ENCODE data around the gene CER1. TPM values are rescaled to one million over a fixed set of nuclear protein-coding genes. Genes with fewer than 3 reads are reported as not detected.

The CER1 gene
- total RNA-seq, 1 experiment from 2014 or later: not detected

GRCh38 chr9:14690948-14691730 lies 31.4 kb downstream of the CER1 start:
- Histone ChIP-seq H3K9me2 (replicated peaks; ENCODE audit: low read length) (no peaks in the 10 kb centered on the region), H3F3A (ENCODE audit: low read length, unreplicated experiment) (no peaks in the 10 kb centered on the region), H3K4me1 (ENCODE audit: insufficient read depth, low read length) (peaks cover 40% of the 10 kb centered on the region), H3K36me3 (ENCODE audit: low read depth, low read length) (peaks cover 14% of the 10 kb centered on the region), H3K9ac (ENCODE audit: low read length) (peak overlapping the region; percentile 58; the same call in 1 of the 2 replicates), H3K27me3 (ENCODE audit: low read length) (no peaks in the 10 kb centered on the region), H3K4me2 (ENCODE audit: low read length) (peak overlapping the region; percentile 83), H3K4me3 (ENCODE audit: low read length) (peak overlapping the region; percentile 88), H3K9me3 (ENCODE audit: low read length) (no peaks in the 10 kb centered on the region), H3K27ac (ENCODE audit: low read length) (peak overlapping the region; percentile 82), H2AFZ (ENCODE audit: low read length) (peak overlapping the region; percentile 23; the same call in 1 of the 2 replicates), H4K20me1 (ENCODE audit: low read length) (no peaks in the 10 kb centered on the region), H3K79me2 (ENCODE audit: low read length) (peaks cover 37% of the 10 kb centered on the region)
- BruUV-seq (replicated peaks): no TSS peak
- CTCF ChIA-PET: no interaction called here
- POLR2A ChIA-PET (ENCODE audit: unreplicated experiment): no interaction called here
- peak; percentile 64 for DNase-seq
- TF ChIP-seq EZH2 (IDR thresholded peaks at IDR 0.05; ENCODE audit: low read length, unreplicated experiment) (no peak), CTCF (conservative IDR thresholded peaks at IDR 0.05; ENCODE audit: low read depth, low read length) (no peak), EZH2phosphoT487 (IDR thresholded peaks at IDR 0.05; ENCODE audit: borderline replicate concordance, low read length) (no peak)
- ATAC-seq: peak; percentile 30
- intact Hi-C loops (cut with micrococcal nuclease): no loop called here

GRCh38 chr9:14687042-14687719 lies 35.4 kb downstream of the CER1 start:
- Histone ChIP-seq H3K4me3 (ENCODE audit: low read length) (no peak overlapping the region), H3K4me2 (ENCODE audit: low read length) (peak overlapping the region; percentile 55), H2AFZ (ENCODE audit: low read length) (no peak overlapping the region), H3K9ac (ENCODE audit: low read length) (no peak overlapping the region), H3K36me3 (ENCODE audit: low read depth, low read length) (peaks cover 14% of the 10 kb centered on the region), H3F3A (ENCODE audit: low read length, unreplicated experiment) (no peaks in the 10 kb centered on the region), H3K79me2 (ENCODE audit: low read length) (peaks cover 31% of the 10 kb centered on the region), H3K9me3 (ENCODE audit: low read length) (no peaks in the 10 kb centered on the region), H3K27me3 (ENCODE audit: low read length) (no peaks in the 10 kb centered on the region), H3K9me2 (replicated peaks; ENCODE audit: low read length) (no peaks in the 10 kb centered on the region), H3K4me1 (ENCODE audit: insufficient read depth, low read length) (peaks cover 37% of the 10 kb centered on the region), H3K27ac (ENCODE audit: low read length) (peak overlapping the region; percentile 80), H4K20me1 (ENCODE audit: low read length) (no peaks in the 10 kb centered on the region)
- DNase-seq (peak; percentile 95), ATAC-seq (peak; percentile 91)
- no TSS peak for BruUV-seq (replicated peaks)
- POLR2A ChIA-PET (ENCODE audit: unreplicated experiment): no interaction called here
- TF ChIP-seq EZH2 (IDR thresholded peaks at IDR 0.05; ENCODE audit: low read length, unreplicated experiment) (no peak), EZH2phosphoT487 (IDR thresholded peaks at IDR 0.05; ENCODE audit: borderline replicate concordance, low read length) (no peak), CTCF (conservative IDR thresholded peaks at IDR 0.05; ENCODE audit: low read depth, low read length) (no peak)
- intact Hi-C loops (cut with micrococcal nuclease): no loop called here
- CTCF ChIA-PET: interaction anchor here (0.6 to 1.7 kb wide), 2 partner anchors 80 to 81 kb away, joined by 3 to 6 read pairs; no protein-coding TSS in a partner anchor
